Measurements from ENCODE around the gene ADNP.

ADNP gene

GRCh38 chr20:50932691-50933280 is 1.5 kb upstream of the ADNP start:
- no peak overlapping the region for H3K9ac ChIP-seq (ENCODE audit: low read depth in 1 of 2, low read length in 2 of 2)
- no peaks in the 10 kb centered on the region for H3K27me3 ChIP-seq (ENCODE audit: control insufficient read depth in 1 of 2, insufficient read depth in 2 of 2, low read length in 2 of 2)
- no peak overlapping the region for H3K4me3 ChIP-seq (ENCODE audit: low read depth in 1 of 2, low read length in 2 of 2)
- no peak overlapping the region for H3K27ac ChIP-seq (ENCODE audit: low read depth, low read length)
- H3K36me3 ChIP-seq (ENCODE audit: control insufficient read depth in 1 of 2, insufficient read depth in 2 of 2, low read length in 2 of 2) = peaks cover 17 to 48% of the 10 kb centered on the region in 2 donors
- peaks cover 14 to 17% of the 10 kb centered on the region in 2 donors for H3K4me1 ChIP-seq (ENCODE audit: control insufficient read depth in 1 of 2, insufficient read depth in 2 of 2, low read length in 2 of 2)
- H3K9me3 ChIP-seq (ENCODE audit: control insufficient read depth in 1 of 2, low read length in 2 of 2) = no peaks in the 10 kb centered on the region

- peak overlapping the region; percentile 68 to 71 for H3K9ac ChIP-seq (ENCODE audit: low read depth in 1 of 2, low read length in 2 of 2)
Observed at GRCh38 chr20:50932016-50932485, 814 bp upstream of the ADNP start.

DNA sequence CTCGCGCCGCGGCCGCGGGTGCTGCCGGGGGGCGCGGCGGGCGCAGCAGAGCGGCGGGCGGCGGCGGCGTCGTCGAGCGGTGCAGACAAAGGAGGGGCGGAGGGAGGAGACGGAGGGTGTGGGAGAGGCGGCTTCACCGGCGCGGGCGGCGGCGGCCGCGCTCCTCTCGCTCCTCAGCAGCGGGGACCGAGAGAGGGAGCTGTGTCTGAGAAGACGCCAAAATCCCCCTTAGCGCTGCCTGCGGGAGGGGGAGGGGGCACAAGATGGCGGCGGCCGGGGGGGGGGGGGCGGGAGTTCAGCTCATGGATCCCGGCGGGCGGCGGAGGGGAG is 296 bp downstream of the ADNP start:
- Histone ChIP-seq H3K27ac (ENCODE audit: low read depth, low read length) (peak overlapping the region; percentile 98), H3K36me3 (ENCODE audit: control insufficient read depth in 1 of 2, insufficient read depth in 2 of 2, low read length in 2 of 2) (peaks cover 17 to 36% of the 10 kb centered on the region in 2 donors), H3K27me3 (ENCODE audit: control insufficient read depth in 1 of 2, insufficient read depth in 2 of 2, low read length in 2 of 2) (no peaks in the 10 kb centered on the region), H3K4me1 (ENCODE audit: control insufficient read depth in 1 of 2, insufficient read depth in 2 of 2, low read length in 2 of 2) (peaks cover 14 to 17% of the 10 kb centered on the region in 2 donors), H3K9ac (ENCODE audit: low read depth in 1 of 2, low read length in 2 of 2) (peak overlapping the region in 1 of 2 donors; percentile 69), H3K4me3 (ENCODE audit: low read depth in 1 of 2, low read length in 2 of 2) (peak overlapping the region; percentile 64 to 78), H3K9me3 (ENCODE audit: control insufficient read depth in 1 of 2, low read length in 2 of 2) (no peaks in the 10 kb centered on the region)

More at GRCh38 chr20:50932016-50932485, 814 bp upstream of the ADNP start:
- Histone ChIP-seq H3K27me3 (ENCODE audit: control insufficient read depth in 1 of 2, insufficient read depth in 2 of 2, low read length in 2 of 2) (no peaks in the 10 kb centered on the region), H3K27ac (ENCODE audit: low read depth, low read length) (peak overlapping the region; percentile 98), H3K9me3 (ENCODE audit: control insufficient read depth in 1 of 2, low read length in 2 of 2) (no peaks in the 10 kb centered on the region), H3K4me3 (ENCODE audit: low read depth in 1 of 2, low read length in 2 of 2) (peak overlapping the region; percentile 64 to 78), H3K4me1 (ENCODE audit: control insufficient read depth in 1 of 2, insufficient read depth in 2 of 2, low read length in 2 of 2) (peaks cover 14 to 17% of the 10 kb centered on the region in 2 donors), H3K36me3 (ENCODE audit: control insufficient read depth in 1 of 2, insufficient read depth in 2 of 2, low read length in 2 of 2) (peaks cover 17 to 43% of the 10 kb centered on the region in 2 donors)

DNA sequence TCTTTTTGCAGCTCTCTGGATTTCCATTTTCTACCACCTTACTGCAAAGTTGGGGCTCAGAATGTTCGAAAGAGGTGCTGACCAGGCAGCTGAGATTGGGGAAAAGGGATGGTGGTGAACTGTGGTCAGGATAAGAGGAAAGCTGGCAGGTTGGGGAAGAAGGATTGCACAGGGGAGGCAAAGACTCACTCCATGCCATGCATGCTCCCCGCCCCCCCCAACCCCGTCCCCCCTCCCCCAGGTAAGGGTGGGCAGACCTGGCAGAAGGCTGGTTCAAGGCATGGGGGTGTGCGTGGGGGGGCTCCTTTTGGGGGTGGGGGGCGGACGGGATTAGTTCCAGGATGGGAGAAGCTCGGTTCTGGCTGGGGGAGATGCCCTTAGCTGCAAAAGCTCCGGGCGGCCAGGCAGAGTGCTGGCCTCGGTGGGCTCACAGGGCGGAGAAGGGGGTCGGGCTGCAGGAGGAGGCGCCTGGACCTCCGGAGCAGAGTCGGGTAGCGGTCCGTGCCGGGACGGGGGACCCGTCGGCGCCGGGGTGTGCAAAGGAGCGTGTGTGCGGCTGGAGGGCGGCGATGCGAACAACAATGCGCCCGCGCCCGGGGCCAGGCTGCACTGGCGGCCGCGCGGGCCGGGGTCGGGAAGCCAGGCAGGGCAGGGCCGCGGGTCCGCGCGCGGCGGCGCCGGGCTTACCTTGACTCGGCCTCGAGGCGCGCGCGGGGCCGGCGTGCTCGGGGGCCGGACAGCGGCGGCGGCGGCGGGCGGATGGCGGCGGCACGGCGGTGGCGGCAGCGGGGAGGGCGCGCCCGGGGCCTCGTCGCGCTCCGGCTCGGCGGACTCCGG is 880 bp downstream of the ADNP start:
- H3K27ac ChIP-seq (ENCODE audit: low read depth, low read length) = no peak overlapping the region
- H3K9me3 ChIP-seq (ENCODE audit: control insufficient read depth in 1 of 2, low read length in 2 of 2) = no peaks in the 10 kb centered on the region
- H3K36me3 ChIP-seq (ENCODE audit: control insufficient read depth in 1 of 2, insufficient read depth in 2 of 2, low read length in 2 of 2) = peaks cover 14 to 30% of the 10 kb centered on the region in 2 donors
- peaks cover 14 to 17% of the 10 kb centered on the region in 2 donors for H3K4me1 ChIP-seq (ENCODE audit: control insufficient read depth in 1 of 2, insufficient read depth in 2 of 2, low read length in 2 of 2)
- H3K27me3 ChIP-seq (ENCODE audit: control insufficient read depth in 1 of 2, insufficient read depth in 2 of 2, low read length in 2 of 2) = no peaks in the 10 kb centered on the region
- peak overlapping the region; percentile 82 to 86 for H3K4me3 ChIP-seq (ENCODE audit: low read depth in 1 of 2, low read length in 2 of 2)
- peak overlapping the region; percentile 70 to 72 for H3K9ac ChIP-seq (ENCODE audit: low read depth in 1 of 2, low read length in 2 of 2)

DNA sequence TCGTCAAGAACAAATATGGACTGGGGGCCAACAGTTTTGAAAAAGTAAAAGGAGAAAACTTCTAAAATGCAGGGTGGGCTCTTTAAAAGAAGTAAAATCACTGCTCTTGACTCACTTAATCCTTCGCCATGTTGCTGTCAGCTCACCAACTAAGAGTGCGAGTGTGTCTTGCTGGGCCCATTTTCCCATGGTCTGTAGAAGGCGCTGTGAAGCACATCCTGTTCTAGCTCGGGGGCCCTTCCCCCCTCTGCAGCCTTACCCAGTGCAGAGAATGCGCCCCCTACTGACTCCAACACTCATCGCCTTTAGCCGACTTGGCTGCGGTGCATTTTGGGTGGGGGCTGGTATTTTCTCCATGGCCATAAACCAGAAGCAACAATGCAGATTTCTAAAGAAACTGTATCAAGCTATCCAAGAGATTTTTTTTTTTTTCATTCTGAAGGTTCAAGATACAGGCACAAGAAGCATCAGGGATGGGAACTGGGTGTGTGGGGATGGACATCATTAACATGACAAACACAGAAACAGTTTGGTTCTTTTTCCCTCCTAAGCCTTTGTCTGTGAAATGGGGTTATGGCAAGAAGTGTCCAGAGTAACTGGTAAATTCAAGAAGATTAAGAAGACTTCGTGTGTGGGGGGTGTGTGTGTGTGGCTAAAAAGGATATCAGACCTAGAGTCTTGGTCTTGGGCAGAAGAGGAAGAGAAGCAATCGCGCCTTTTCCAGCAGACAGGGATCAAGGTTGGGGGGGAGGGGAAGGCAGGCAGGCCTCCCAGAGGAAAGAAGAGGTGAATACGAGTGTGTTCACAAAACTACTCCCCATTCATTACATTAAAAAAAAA is 1.7 kb downstream of the ADNP start:
- Histone ChIP-seq H3K9me3 (ENCODE audit: control insufficient read depth in 1 of 2, low read length in 2 of 2) (no peaks in the 10 kb centered on the region), H3K36me3 (ENCODE audit: control insufficient read depth in 1 of 2, insufficient read depth in 2 of 2, low read length in 2 of 2) (peaks cover 10 to 22% of the 10 kb centered on the region in 2 donors), H3K4me1 (ENCODE audit: control insufficient read depth in 1 of 2, insufficient read depth in 2 of 2, low read length in 2 of 2) (peaks cover 14 to 21% of the 10 kb centered on the region in 2 donors), H3K9ac (ENCODE audit: low read depth in 1 of 2, low read length in 2 of 2) (peak overlapping the region; percentile 68 to 72), H3K27me3 (ENCODE audit: control insufficient read depth in 1 of 2, insufficient read depth in 2 of 2, low read length in 2 of 2) (no peaks in the 10 kb centered on the region), H3K27ac (ENCODE audit: low read depth, low read length) (peak overlapping the region; percentile 30), H3K4me3 (ENCODE audit: low read depth in 1 of 2, low read length in 2 of 2) (peak overlapping the region; percentile 82 to 86)

GRCh38 chr20:50928469-50928868 is 2.8 kb downstream of the ADNP start:
- Histone ChIP-seq H3K4me3 (ENCODE audit: low read depth in 1 of 2, low read length in 2 of 2) (peak overlapping the region; percentile 82 to 86), H3K27me3 (ENCODE audit: control insufficient read depth in 1 of 2, insufficient read depth in 2 of 2, low read length in 2 of 2) (no peaks in the 10 kb centered on the region), H3K4me1 (ENCODE audit: control insufficient read depth in 1 of 2, insufficient read depth in 2 of 2, low read length in 2 of 2) (peaks cover 19 to 23% of the 10 kb centered on the region in 2 donors), H3K36me3 (ENCODE audit: control insufficient read depth in 1 of 2, insufficient read depth in 2 of 2, low read length in 2 of 2) (peaks cover 10 to 14% of the 10 kb centered on the region in 2 donors), H3K27ac (ENCODE audit: low read depth, low read length) (no peak overlapping the region), H3K9me3 (ENCODE audit: control insufficient read depth in 1 of 2, low read length in 2 of 2) (no peaks in the 10 kb centered on the region), H3K9ac (ENCODE audit: low read depth in 1 of 2, low read length in 2 of 2) (no peak overlapping the region)

- H3K4me1 ChIP-seq (ENCODE audit: control insufficient read depth in 1 of 2, insufficient read depth in 2 of 2, low read length in 2 of 2) = peaks cover 17 to 18% of the 10 kb centered on the region in 2 donors
- H3K9ac ChIP-seq (ENCODE audit: low read depth in 1 of 2, low read length in 2 of 2) = no peak overlapping the region
- no peak overlapping the region for H3K4me3 ChIP-seq (ENCODE audit: low read depth in 1 of 2, low read length in 2 of 2)
Observed at GRCh38 chr20:50926530-50926929, 4.7 kb downstream of the ADNP start.

DNA sequence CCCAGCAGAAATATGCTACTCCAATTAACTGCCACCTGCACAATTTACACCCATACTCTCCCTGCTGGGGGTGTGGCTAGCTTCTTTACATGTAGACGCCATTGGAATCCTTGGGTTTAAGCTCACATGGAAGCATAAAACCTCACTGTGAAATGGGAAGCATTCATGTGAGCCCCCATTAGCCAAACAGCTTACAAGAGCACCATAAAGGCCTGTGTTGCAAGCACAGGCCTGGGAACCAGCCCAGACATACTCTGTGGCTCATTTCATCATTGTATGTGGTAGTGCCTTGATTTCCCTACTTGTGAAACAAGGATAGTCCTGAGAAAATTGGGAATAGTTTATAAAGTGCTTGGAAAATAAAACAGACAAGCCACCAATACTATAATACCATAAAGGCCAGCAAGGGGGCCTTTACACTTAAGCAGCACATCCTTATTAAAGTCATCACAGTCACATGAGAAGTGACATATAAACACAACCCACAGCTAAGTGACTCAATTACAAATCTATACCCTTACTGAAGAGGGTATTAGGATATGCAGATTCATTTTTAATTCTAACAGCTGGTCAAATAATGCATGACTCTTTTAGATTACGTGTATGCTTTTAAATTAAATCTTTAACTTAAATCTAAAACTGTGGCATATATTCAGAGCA is 6.8 kb downstream of the ADNP start:
- H3K9me3 ChIP-seq (ENCODE audit: control insufficient read depth in 1 of 2, low read length in 2 of 2) = no peaks in the 10 kb centered on the region
- no peak overlapping the region for H3K4me3 ChIP-seq (ENCODE audit: low read depth in 1 of 2, low read length in 2 of 2)
- H3K4me1 ChIP-seq (ENCODE audit: control insufficient read depth in 1 of 2, insufficient read depth in 2 of 2, low read length in 2 of 2) = peaks cover 17 to 24% of the 10 kb centered on the region in 2 donors
- H3K9ac ChIP-seq (ENCODE audit: low read depth in 1 of 2, low read length in 2 of 2) = no peak overlapping the region
- H3K36me3 ChIP-seq (ENCODE audit: control insufficient read depth in 1 of 2, insufficient read depth in 2 of 2, low read length in 2 of 2) = peaks cover 10 to 21% of the 10 kb centered on the region in 2 donors
- H3K27ac ChIP-seq (ENCODE audit: low read depth, low read length) = no peak overlapping the region
- H3K27me3 ChIP-seq (ENCODE audit: control insufficient read depth in 1 of 2, insufficient read depth in 2 of 2, low read length in 2 of 2) = no peaks in the 10 kb centered on the region

More at GRCh38 chr20:50926530-50926929, 4.7 kb downstream of the ADNP start:
- no peak overlapping the region for H3K27ac ChIP-seq (ENCODE audit: low read depth, low read length)
- H3K36me3 ChIP-seq (ENCODE audit: control insufficient read depth in 1 of 2, insufficient read depth in 2 of 2, low read length in 2 of 2) = peaks cover 10 to 16% of the 10 kb centered on the region in 2 donors
- H3K9me3 ChIP-seq (ENCODE audit: control insufficient read depth in 1 of 2, low read length in 2 of 2) = no peaks in the 10 kb centered on the region
- no peaks in the 10 kb centered on the region for H3K27me3 ChIP-seq (ENCODE audit: control insufficient read depth in 1 of 2, insufficient read depth in 2 of 2, low read length in 2 of 2)

- no peak overlapping the region for H3K9ac ChIP-seq (ENCODE audit: low read depth in 1 of 2, low read length in 2 of 2)
- peaks cover 11 to 31% of the 10 kb centered on the region in 2 donors for H3K4me1 ChIP-seq (ENCODE audit: control insufficient read depth in 1 of 2, insufficient read depth in 2 of 2, low read length in 2 of 2)
- no peaks in the 10 kb centered on the region for H3K27me3 ChIP-seq (ENCODE audit: control insufficient read depth in 1 of 2, insufficient read depth in 2 of 2, low read length in 2 of 2)
- H3K36me3 ChIP-seq (ENCODE audit: control insufficient read depth in 1 of 2, insufficient read depth in 2 of 2, low read length in 2 of 2) = peaks cover 0 to 10% of the 10 kb centered on the region in 2 donors
- H3K27ac ChIP-seq (ENCODE audit: low read depth, low read length) = no peak overlapping the region
- H3K9me3 ChIP-seq (ENCODE audit: control insufficient read depth in 1 of 2, low read length in 2 of 2) = no peaks in the 10 kb centered on the region
- no peak overlapping the region for H3K4me3 ChIP-seq (ENCODE audit: low read depth in 1 of 2, low read length in 2 of 2)
Observed at GRCh38 chr20:50921803-50922501, 9.3 kb downstream of the ADNP start.

Measured in duodenal mucosa (tissue), 2 donors.